HepG2 (cell line): ENCODE data around the gene SRRM3. TPM values are rescaled to one million over a fixed set of nuclear protein-coding genes. Genes with fewer than 3 reads are reported as not detected.

Experiments used
- ATAC-seq: fragments of 200-7000 bp; cut with Tn5 transposase; 3 replicates; pipeline ENCODE4 v1.9.1; 2020; ENCODE audit warnings: mild to moderate bottlenecking, moderate library complexity
- BruUV-seq: library from RNA; stranded (reverse); fragments of 400-500 nt; replicated peaks from 2 replicates; lab custom pipeline; 2021; lab: Mats Ljungman, UMichigan
- CTCF ChIA-PET: fragments of 300-600 bp; formaldehyde crosslinking; extraction: SDS; loops from one replicate; lab custom pipeline; 2021; ENCODE audit warnings: low total read pairs, inconsistent platforms, low intra/inter-chr PET ratio; lab: Yijun Ruan, JAX
- POLR2A ChIA-PET: fragments of 350-600 bp; sonication (Branson Sonifier 250); formaldehyde crosslinking; loops from one replicate; lab custom pipeline; 2020; ENCODE audit warnings: antibody characterized with exemption, inconsistent platforms; lab: Yijun Ruan, JAX
- DNase-seq: peaks from one replicate; pipeline ENCODE4 v3.0.0-alpha.2; 2015; ENCODE audit warnings: low spot score
- FAIRE-seq: peaks from 3 replicates; lab custom pipeline; 2011; peaks lifted over from hg19 to GRCh38; lab: Jason Lieb, UNC
- H2AFZ ChIP-seq: one replicate; pipeline ENCODE4 v1.6.1; 2011; ENCODE audit warnings: low read length, inconsistent platforms
- H3K27ac ChIP-seq: fragments of 300-600 bp; 3 replicates; pipeline ENCODE4 v1.8.0; 2011; ENCODE audit warnings: mixed run types, mild to moderate bottlenecking, mixed read lengths, low read length, inconsistent platforms; ENCODE audit not compliant: insufficient read depth; ENCODE audit errors: extremely low read length
- H3K27me3 ChIP-seq, 2 experiments: fragments of 200-600 bp in 1 of 2; 2 replicates in 1 of 2; 3 replicates in 1 of 2; pipeline versions ENCODE4 v1.6.0 to v1.8.0; 2011; ENCODE audit warnings: low read length in 2 of 2, mild to moderate bottlenecking in 2 of 2, moderate library complexity in 2 of 2, inconsistent platforms in 1 of 2; ENCODE audit not compliant: insufficient read depth in 2 of 2, control insufficient read depth in 1 of 2
- H3K36me3 ChIP-seq, 2 experiments: fragments of 200-600 bp in 1 of 2; replicated peaks in 1 of 2; 2 replicates in 1 of 2; 3 replicates in 1 of 2; pipeline versions ENCODE4 v1.5.1 to v1.8.0; 2011; ENCODE audit warnings: low read length in 2 of 2, inconsistent platforms in 1 of 2; ENCODE audit not compliant: insufficient read depth in 2 of 2, control insufficient read depth in 1 of 2
- H3K4me1 ChIP-seq: 2 replicates; pipeline ENCODE4 v1.5.1; 2012; ENCODE audit warnings: low read length, inconsistent platforms; ENCODE audit not compliant: insufficient read depth
- H3K4me2 ChIP-seq: 2 replicates; pipeline ENCODE4 v1.6.0; 2011; ENCODE audit warnings: low read depth, low read length, inconsistent platforms
- H3K4me3 ChIP-seq, 3 experiments: fragments of 200-600 bp in 1 of 3; sonication (generic), shearing (Covaris generic) in 1 of 3; replicated peaks in 1 of 3; 2 replicates each; pipeline ENCODE4 v1.5.1; 2011 to 2016; ENCODE audit warnings: low read length in 3 of 3, inconsistent platforms in 2 of 3, low read depth in 2 of 3, mild to moderate bottlenecking in 2 of 3, control low read depth in 1 of 3, mixed read lengths in 1 of 3; ENCODE audit not compliant: insufficient read depth in 1 of 3
- H3K79me2 ChIP-seq: one replicate; pipeline ENCODE4 v1.6.1; 2011; ENCODE audit warnings: low read length, inconsistent platforms; ENCODE audit not compliant: insufficient read depth
- H3K9ac ChIP-seq: 2 replicates; pipeline ENCODE4 v1.6.0; 2011; ENCODE audit warnings: mild to moderate bottlenecking, low read depth, low read length, inconsistent platforms; ENCODE audit not compliant: insufficient read depth
- H3K9me3 ChIP-seq: 2 replicates; pipeline ENCODE4 v1.5.1; 2012; ENCODE audit warnings: mild to moderate bottlenecking, low read length
- H4K20me1 ChIP-seq: 2 replicates; pipeline ENCODE4 v1.6.0; 2011; ENCODE audit warnings: inconsistent platforms, mild to moderate bottlenecking, low read length, moderate library complexity; ENCODE audit not compliant: insufficient read depth
- ATF7-NPFF ChIP-seq: sonication (generic); formaldehyde crosslinking; IDR thresholded peaks from 2 replicates; pipeline ENCODE4 v1.8.1; 2023; ENCODE audit warnings: mild to moderate bottlenecking, low read depth, missing genetic modification reagents, moderate library complexity
- DDIT3 ChIP-seq: sonication (generic); formaldehyde crosslinking; IDR thresholded peaks from 2 replicates; pipeline ENCODE4 v1.4.0; 2020; ENCODE audit warnings: mild to moderate bottlenecking, missing genetic modification reagents
- SMAD1 ChIP-seq: sonication (generic); formaldehyde crosslinking; IDR thresholded peaks from 2 replicates; pipeline ENCODE4 v1.4.0; 2020; ENCODE audit warnings: missing genetic modification reagents, low read depth, mild to moderate bottlenecking, borderline replicate concordance
- WIZ ChIP-seq: sonication (generic); formaldehyde crosslinking; IDR thresholded peaks from 2 replicates; pipeline ENCODE4 v1.5.1; 2020; ENCODE audit warnings: mild to moderate bottlenecking, missing genetic modification reagents
- ZNF576 ChIP-seq: sonication (generic); formaldehyde crosslinking; IDR thresholded peaks from 2 replicates; pipeline ENCODE4 v1.4.0; 2020; ENCODE audit warnings: mild to moderate bottlenecking, missing genetic modification reagents
- WGBS: methylation state at CpG from one replicate; pipeline ENCODE4 v1.1.6; 2017; ENCODE audit warnings: low lambda C conversion rate; 5-methylcytosine and 5-hydroxymethylcytosine counted together
- in situ Hi-C: cut with HindIII; loops from 2 replicates; pipeline ENCODE4 v1.10.0; 2017; ENCODE audit warnings: low pct_unique_long_range_greater_than_20kb; ENCODE audit not compliant: extremely low pct_ligation_motif_present
- intact Hi-C: fragments of 100-400 bp; cut with micrococcal nuclease; formaldehyde crosslinking; loops from one replicate; pipeline ENCODE4 v1.10.0; 2022; ENCODE audit not compliant: unreplicated experiment
- polyA plus RNA-seq, 8 experiments: library from polyadenylated mRNA; depleted of rRNA in 3 of 8; stranded (reverse) in 7 of 8; unstranded in 1 of 8; fragments of >200 nt; fragmentation: Illumina TruSeq in 4 of 8; extraction: Trizol in 4 of 8; gene quantifications; 2 replicates each; pipeline versions ENCODE4 v1.2.1 to v1.2.3, GENCODE V29; 2011 to 2016; ENCODE audit warnings: low read depth in 4 of 8, missing spikeins in 1 of 8, mixed read lengths in 1 of 8; ENCODE audit not compliant: insufficient read depth in 1 of 8
- total RNA-seq, 5 experiments: library from RNA; depleted of rRNA; stranded (reverse); fragments of >200 nt; fragmentation: Illumina TruSeq; extraction: Trizol; gene quantifications; 2 replicates each; pipeline ENCODE4 v1.2.3, GENCODE V29; 2016; ENCODE audit warnings: low read depth in 1 of 5
- TF ChIP-seq, protein P1 (sequence below): sonication (generic); formaldehyde crosslinking; IDR thresholded peaks from 2 replicates; pipeline ENCODE4 v1.4.0; 2020; ENCODE audit warnings: missing genetic modification reagents, mild to moderate bottlenecking, borderline replicate concordance

SRRM3 gene
- total and polyA plus RNA-seq, 2 of the 13 experiments (the other 11 are each of a cell fraction or from before 2014, with no cell fraction given): 0.13 to 0.54 TPM

GRCh38 chr7:76326646-76327233 lies 125.0 kb downstream of the SRRM3 start (continued):
- TF ChIP-seq ATF7-NPFF (CRISPR knock-in tag): 0 out of 2 replicates have a peak, but pooled peaks have one; percentile 4

DNA sequence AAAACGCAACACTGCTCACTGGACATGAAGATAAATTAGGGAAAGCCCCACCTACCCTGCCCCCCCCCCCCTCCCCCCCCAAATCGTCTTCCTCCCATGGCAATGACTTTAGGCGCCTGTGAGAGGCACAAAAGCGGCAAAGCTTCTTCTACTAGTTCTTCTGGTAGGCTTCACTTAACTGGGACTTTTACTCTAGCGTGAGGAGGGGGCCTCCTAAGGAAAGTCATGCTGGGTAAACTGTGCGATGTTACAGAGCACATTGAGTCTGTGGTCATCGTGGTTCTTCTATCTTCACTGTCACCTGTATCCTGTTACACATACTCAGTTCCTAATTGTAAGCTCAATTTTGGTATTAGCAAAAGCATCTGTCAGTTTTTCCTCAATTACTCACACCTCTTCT lies 125.9 kb downstream of the SRRM3 start:
- Histone ChIP-seq H3K4me2 (no peak overlapping the region), H3K4me1 (peaks cover 6% of the 10 kb centered on the region), H3K27ac (no peak overlapping the region), H3K4me3 (no peak overlapping the region), H3K79me2 (peaks cover 38% of the 10 kb centered on the region), H3K27me3 (no peaks in the 10 kb centered on the region), H2AFZ (no peak overlapping the region), H3K9ac (no peak overlapping the region), H3K36me3 (peaks cover 21 to 52% of the 10 kb centered on the region in 2 experiments), H4K20me1 (peaks cover 29% of the 10 kb centered on the region), H3K9me3 (no peaks in the 10 kb centered on the region)
- DNase-seq: no peak
- CTCF ChIA-PET: no interaction called here
- BruUV-seq: no TSS peak
- intact Hi-C loops (no loop called here), in situ Hi-C loops (no loop called here)
- no peak for FAIRE-seq
- TF ChIP-seq DDIT3 (CRISPR knock-in tag) (no peak), SMAD1 (CRISPR knock-in tag) (no peak), ZNF576 (no peak), WIZ (no peak)
- TF ChIP-seq, protein P1, sequence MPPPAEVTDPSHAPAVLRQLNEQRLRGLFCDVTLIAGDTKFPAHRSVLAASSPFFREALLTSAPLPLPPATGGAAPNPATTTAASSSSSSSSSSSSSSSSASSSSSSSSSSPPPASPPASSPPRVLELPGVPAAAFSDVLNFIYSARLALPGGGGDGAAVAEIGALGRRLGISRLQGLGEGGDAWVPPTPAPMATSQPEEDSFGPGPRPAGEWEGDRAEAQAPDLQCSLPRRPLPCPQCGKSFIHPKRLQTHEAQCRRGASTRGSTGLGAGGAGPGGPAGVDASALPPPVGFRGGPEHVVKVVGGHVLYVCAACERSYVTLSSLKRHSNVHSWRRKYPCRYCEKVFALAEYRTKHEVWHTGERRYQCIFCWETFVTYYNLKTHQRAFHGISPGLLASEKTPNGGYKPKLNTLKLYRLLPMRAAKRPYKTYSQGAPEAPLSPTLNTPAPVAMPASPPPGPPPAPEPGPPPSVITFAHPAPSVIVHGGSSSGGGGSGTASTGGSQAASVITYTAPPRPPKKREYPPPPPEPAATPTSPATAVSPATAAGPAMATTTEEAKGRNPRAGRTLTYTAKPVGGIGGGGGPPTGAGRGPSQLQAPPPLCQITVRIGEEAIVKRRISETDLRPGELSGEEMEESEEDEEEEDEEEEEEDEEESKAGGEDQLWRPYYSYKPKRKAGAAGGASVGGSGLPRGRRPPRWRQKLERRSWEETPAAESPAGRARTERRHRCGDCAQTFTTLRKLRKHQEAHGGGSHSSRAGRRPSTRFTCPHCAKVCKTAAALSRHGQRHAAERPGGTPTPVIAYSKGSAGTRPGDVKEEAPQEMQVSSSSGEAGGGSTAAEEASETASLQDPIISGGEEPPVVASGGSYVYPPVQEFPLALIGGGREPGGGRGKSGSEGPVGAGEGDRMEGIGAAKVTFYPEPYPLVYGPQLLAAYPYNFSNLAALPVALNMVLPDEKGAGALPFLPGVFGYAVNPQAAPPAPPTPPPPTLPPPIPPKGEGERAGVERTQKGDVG (CRISPR knock-in tag): no peak
- POLR2A ChIA-PET: no interaction called here
- 86% methylated on average over 7 of the region's 7 CpGs for WGBS
- no peak for ATAC-seq
